ENCODE data around the gene MICU2. TPM values are rescaled to one million over a fixed set of nuclear protein-coding genes. Genes with fewer than 3 reads are reported as not detected.

MICU2 gene
- total RNA-seq, 2 experiments from 2014 or later: 33.0 to 35.0 TPM

DNA sequence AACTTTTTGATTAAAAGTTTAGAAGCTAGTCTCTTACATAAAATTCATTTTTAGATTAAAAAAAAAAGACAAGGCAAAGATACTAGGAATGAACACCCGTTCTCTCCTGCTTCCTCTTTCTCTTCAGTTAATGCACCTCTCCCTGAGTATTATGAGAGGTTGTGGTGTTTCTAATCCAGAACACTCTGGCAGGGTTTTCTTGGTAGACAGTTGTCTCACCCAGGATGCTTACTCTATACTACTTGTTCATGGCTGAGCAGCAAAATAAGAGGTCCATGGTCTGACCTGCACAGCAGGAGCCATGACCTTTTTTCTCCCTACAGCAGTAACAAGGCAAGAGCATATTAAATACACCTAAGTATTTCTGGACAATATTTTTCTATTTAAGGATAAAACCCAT is 62.0 kb downstream of the MICU2 start:
- H3K27ac Mint-ChIP-seq: no peak overlapping the region
- peaks cover 36% of the 10 kb centered on the region for H3K36me3 Mint-ChIP-seq
- H3K4me1 Mint-ChIP-seq: peaks cover 15% of the 10 kb centered on the region
- no peaks in the 10 kb centered on the region for H3K27me3 Mint-ChIP-seq
- no peak for DNase-seq
- H3K9me3 Mint-ChIP-seq: no peaks in the 10 kb centered on the region
- H3K4me3 Mint-ChIP-seq: no peak overlapping the region

DNA sequence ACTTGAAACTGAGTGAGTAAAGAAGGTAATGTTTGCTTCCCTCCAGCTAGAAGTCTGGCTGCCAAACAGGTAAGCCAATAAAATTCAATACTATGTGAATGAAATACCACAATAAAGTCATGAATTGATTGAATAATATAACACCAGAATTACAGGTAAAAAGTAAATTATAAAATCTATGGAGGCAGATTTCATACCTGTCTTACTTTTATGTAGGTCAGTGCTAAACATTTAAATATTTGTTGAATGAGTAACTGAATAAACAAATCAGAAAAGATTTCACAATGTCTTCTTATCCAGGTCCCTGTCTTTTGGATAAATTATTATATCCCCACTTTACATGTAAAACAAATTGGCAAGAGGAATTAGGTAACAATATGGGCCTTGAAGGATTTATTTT is 62.7 kb downstream of the MICU2 start:
- no peaks in the 10 kb centered on the region for H3K9me3 Mint-ChIP-seq
- H3K27me3 Mint-ChIP-seq: no peaks in the 10 kb centered on the region
- H3K4me3 Mint-ChIP-seq: no peak overlapping the region
- DNase-seq: no peak
- H3K4me1 Mint-ChIP-seq: peaks cover 14% of the 10 kb centered on the region
- H3K36me3 Mint-ChIP-seq: peaks cover 36% of the 10 kb centered on the region
- H3K27ac Mint-ChIP-seq: no peak overlapping the region

DNA sequence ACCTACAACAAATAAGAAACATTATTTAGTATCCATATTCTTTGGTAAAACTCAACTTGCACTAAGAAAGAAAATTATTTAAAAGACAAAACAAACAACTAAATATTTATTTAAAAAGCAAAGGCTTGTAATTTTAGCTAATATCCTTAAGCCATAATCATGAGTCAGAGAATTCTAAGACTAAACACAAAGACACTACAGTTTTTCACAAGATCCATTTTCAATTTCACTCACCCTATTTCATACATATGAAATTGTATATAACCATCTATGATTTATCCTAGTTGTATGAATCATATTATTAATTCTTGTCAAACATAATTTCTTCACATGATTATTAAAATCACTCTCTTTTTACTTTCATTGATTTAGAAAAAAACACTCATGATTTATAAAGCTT is 64.3 kb downstream of the MICU2 start:
- Mint-ChIP-seq H3K36me3 (peaks cover 26% of the 10 kb centered on the region), H3K4me1 (peaks cover 12% of the 10 kb centered on the region), H3K27ac (no peak overlapping the region), H3K4me3 (no peak overlapping the region), H3K27me3 (no peaks in the 10 kb centered on the region), H3K9me3 (no peaks in the 10 kb centered on the region)
- DNase-seq: no peak

DNA sequence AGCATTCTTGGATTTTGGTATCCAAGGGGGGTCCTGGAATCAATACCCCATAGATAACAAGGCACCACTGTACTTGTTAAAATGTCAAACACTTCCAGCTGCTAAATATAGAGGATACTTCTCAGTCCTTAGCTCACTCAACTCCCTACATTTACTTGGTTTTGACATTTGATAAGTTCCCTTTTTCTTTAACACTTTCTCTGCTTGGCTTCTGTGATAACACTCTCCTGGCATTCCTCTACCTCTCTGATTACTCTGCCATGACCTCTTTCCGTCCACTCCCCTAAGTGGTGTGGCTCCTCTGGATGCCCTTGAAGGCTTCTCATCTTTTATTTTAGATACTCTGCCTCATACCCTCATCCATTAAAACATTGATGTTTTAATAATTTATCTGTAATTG is 65.2 kb downstream of the MICU2 start:
- Mint-ChIP-seq H3K27me3 (no peaks in the 10 kb centered on the region), H3K9me3 (no peaks in the 10 kb centered on the region), H3K4me1 (peaks cover 7% of the 10 kb centered on the region), H3K27ac (no peak overlapping the region), H3K36me3 (peaks cover 21% of the 10 kb centered on the region), H3K4me3 (no peak overlapping the region)
- DNase-seq: no peak

DNA sequence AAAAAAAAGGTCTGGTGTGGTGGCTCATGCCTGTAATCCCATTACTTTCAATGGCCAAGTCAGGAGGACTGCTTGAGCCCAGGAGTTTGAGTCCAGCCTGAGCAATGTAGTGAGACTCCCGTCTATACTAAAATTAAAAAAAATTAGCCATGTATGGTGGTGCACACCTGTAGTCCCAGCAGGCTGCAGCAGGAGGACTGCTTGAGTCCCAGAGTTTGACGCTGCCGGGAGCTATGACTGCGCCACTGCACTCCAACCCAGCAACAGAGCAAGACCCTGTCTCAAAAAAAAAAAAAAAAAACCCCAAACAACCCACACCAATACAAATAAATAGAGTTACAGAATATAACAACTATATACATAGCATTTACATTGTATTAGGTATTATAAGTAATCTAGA is 65.7 kb downstream of the MICU2 start:
- H3K27me3 Mint-ChIP-seq: no peaks in the 10 kb centered on the region
- no peak overlapping the region for H3K4me3 Mint-ChIP-seq
- H3K9me3 Mint-ChIP-seq: no peaks in the 10 kb centered on the region
- H3K4me1 Mint-ChIP-seq: peaks cover 5% of the 10 kb centered on the region
- peaks cover 19% of the 10 kb centered on the region for H3K36me3 Mint-ChIP-seq
- H3K27ac Mint-ChIP-seq: no peak overlapping the region
- DNase-seq: no peak

DNA sequence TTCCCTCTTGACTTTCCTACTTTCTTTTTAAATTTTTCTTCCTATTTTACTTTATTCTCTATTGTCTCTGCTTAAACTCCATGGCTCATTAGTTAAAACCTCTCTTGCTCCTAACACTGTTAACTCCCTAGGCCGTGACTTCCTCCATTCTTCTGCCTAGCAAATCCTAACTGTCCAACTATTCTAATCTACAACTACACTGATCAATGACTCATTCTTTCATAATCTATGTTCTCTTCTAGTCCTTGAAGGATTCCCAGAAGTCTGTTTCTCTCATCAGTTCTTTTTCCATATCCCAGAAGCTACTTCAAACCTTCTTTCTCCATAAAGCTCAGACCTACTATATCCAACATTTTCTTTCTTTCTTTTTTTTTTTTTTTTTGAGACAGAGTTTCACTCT is 66.9 kb downstream of the MICU2 start:
- Mint-ChIP-seq H3K27me3 (no peaks in the 10 kb centered on the region), H3K4me3 (no peak overlapping the region), H3K27ac (no peak overlapping the region), H3K9me3 (no peaks in the 10 kb centered on the region), H3K4me1 (peaks cover 2% of the 10 kb centered on the region), H3K36me3 (peaks cover 26% of the 10 kb centered on the region)
- DNase-seq: no peak

DNA sequence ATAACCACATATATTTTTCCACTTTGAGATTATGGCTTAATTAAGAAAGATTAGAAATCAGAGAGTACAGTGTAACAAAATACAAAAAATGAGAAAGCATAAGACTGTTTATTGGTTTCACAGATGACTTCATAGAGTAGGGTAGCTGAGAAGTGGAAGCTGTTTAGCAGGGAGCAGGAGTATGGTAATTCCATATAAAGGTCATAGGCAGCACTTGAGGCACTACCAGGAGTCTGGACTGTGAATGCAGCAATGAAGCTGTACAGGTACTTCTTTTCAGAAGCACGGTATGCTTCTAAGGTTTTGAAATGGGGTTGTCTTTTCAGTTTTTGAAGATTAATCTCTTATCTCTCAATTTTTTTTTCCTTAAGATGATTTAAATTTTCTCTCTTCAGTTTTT is 69.2 kb downstream of the MICU2 start:
- H3K4me3 Mint-ChIP-seq: no peak overlapping the region

DNA sequence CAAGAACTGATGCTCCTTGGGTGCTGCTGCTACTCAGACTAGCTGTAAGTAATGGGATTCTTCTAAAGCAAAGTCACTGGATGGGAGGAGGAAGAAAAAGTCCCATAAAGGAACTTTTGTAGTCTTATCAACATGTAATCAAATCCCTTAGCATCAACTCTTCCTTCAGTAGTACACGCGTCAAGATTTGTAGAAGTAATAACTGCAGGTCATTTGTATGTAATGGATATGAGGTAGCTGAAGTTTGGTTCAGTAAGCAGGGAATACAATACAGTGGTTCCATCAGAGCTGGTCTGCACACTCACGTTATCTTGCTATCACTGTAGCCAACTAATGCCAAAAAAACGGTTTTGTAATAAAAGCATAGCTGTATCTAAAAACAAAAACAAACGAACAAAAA is 72.5 kb downstream of the MICU2 start:
- Mint-ChIP-seq H3K4me3 (no peak overlapping the region), H3K27ac (no peak overlapping the region), H3K4me1 (peaks cover 8% of the 10 kb centered on the region), H3K27me3 (no peaks in the 10 kb centered on the region), H3K9me3 (no peaks in the 10 kb centered on the region), H3K36me3 (peaks cover 15% of the 10 kb centered on the region)
- no peak for DNase-seq

More for the DNA sequence above, 69.2 kb downstream of the MICU2 start:
- no peaks in the 10 kb centered on the region for H3K27me3 Mint-ChIP-seq
- H3K36me3 Mint-ChIP-seq: peaks cover 32% of the 10 kb centered on the region
- H3K9me3 Mint-ChIP-seq: no peaks in the 10 kb centered on the region
- peaks cover 8% of the 10 kb centered on the region for H3K4me1 Mint-ChIP-seq
- DNase-seq: no peak
- no peak overlapping the region for H3K27ac Mint-ChIP-seq

DNA sequence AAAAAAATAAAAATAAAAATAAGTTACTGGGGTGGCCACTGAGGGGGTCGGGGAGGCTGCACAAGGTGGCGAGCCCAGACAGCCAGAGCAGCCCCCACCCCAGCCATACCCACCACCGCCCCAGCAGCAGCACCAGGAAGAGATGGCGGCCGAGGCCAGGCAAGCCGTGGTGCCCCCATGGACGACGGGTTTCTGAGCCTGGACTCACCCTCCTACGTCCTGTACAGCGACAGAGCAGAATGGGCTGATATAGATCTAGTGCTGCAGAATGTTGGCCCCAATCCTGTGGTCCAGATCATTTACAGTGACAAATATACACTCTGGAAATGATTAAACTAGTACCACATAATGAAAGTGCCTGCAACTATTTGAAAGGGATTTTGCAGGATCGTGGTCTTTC is 73.3 kb downstream of the MICU2 start:
- Mint-ChIP-seq H3K36me3 (peaks cover 15% of the 10 kb centered on the region), H3K4me1 (peaks cover 8% of the 10 kb centered on the region), H3K27me3 (no peaks in the 10 kb centered on the region), H3K27ac (no peak overlapping the region), H3K9me3 (no peaks in the 10 kb centered on the region), H3K4me3 (no peak overlapping the region)
- no peak for DNase-seq

DNA sequence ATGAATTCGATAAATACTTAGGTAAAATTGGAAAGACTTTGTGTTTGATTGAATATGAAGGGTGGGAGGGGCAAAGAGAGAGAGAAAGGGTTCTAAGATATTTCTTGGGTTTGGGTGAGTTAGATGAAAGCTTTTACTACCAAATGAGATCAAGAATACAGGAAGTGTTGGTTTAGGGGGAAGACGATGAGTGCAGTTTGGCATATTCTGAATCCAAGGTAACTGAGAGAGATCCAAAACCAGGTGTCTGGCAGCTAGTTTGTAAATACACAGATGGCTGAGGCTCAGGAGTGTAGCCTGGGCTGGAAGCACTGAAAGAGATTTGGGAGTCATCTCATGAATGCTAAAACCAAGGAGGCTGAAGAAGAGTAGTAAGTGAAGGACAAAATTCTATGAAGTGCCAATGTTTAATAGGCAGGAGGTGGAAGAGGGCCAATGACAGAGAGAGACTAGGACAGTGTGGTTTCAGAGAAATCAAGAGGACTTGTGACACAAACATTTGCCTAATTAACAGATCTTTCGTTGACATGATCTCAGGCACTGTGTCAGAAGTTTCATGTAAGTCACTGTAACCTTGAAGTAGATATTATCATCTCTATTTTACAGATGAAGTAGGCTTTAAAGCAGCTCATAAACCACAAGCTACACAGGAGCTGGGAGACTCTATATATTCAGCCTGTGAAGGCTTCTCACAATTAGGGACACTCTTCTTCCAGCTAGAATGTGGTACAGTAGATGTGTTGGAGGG is 74.7 kb downstream of the MICU2 start:
- H3K9me3 Mint-ChIP-seq: no peaks in the 10 kb centered on the region
- H3K36me3 Mint-ChIP-seq: peaks cover 15% of the 10 kb centered on the region
- no peak for DNase-seq
- H3K27ac Mint-ChIP-seq: no peak overlapping the region
- H3K4me1 Mint-ChIP-seq: peaks cover 8% of the 10 kb centered on the region
- no peaks in the 10 kb centered on the region for H3K27me3 Mint-ChIP-seq
- no peak overlapping the region for H3K4me3 Mint-ChIP-seq

DNA sequence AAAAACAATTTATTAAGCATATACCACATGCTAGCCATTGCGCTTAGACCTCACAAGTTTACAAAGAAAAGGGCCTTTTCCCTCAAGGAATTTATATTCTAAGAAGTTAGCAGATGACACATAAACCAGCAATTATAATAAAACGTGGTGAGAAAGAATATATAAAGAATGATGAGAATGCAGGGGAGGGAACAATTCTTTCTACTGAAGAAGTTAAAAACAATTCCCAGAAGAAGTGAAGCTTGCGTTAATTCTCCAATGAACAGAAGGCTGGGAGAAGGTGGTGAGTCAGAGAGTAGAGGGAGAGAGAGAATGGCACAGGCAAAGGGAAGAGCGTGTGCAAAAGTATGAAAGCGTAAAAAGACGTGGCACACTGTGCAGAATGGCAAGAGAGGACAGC is 75.4 kb downstream of the MICU2 start:
- peaks cover 18% of the 10 kb centered on the region for H3K36me3 Mint-ChIP-seq
- no peak overlapping the region for H3K4me3 Mint-ChIP-seq
- DNase-seq: no peak
- H3K27ac Mint-ChIP-seq: no peak overlapping the region
- H3K9me3 Mint-ChIP-seq: no peaks in the 10 kb centered on the region
- peaks cover 8% of the 10 kb centered on the region for H3K4me1 Mint-ChIP-seq
- no peaks in the 10 kb centered on the region for H3K27me3 Mint-ChIP-seq

DNA sequence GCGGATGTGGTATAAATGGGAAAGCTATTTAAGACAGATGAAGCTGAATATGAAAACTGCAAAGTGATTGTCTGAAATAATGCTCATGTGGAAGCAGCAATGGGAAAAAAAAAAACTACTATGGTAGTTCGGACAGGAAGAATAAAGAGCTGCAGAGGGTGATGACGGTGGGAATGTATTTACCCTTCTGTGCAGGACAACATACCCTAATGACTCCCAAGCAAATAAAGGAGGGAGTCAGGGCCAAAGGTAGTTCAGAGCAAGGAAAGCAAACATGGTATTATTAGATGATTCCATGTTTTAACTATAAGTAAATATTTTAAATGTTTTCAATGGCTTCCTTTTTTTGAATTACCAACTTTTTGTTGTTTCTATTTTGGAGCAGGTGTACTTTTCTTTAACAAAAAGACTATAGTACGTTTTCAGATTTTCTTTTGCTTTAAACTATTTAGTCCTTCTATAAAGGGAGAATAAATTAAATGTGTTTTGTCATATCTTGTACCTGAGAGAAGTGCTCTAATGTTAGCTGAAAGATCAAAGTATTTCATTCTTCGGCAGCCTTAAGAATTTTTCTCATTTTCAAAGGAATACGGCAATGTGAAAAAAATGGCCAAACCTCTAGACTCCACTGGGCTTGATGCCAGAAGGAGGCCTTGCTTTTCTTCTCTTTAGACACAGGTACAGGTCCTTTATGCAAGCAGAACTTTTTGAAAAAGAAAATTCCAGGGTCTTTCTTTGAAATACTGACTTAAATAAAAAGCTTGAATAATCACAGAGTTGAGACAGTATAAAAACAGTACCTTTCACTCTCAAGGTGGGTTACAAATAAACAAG is 77.0 kb downstream of the MICU2 start:
- no peaks in the 10 kb centered on the region for H3K9me3 Mint-ChIP-seq
- no peaks in the 10 kb centered on the region for H3K27me3 Mint-ChIP-seq
- H3K4me1 Mint-ChIP-seq: peaks cover 10% of the 10 kb centered on the region
- H3K4me3 Mint-ChIP-seq: no peak overlapping the region
- H3K27ac Mint-ChIP-seq: no peak overlapping the region
- no peak for DNase-seq
- H3K36me3 Mint-ChIP-seq: peaks cover 10% of the 10 kb centered on the region

DNA sequence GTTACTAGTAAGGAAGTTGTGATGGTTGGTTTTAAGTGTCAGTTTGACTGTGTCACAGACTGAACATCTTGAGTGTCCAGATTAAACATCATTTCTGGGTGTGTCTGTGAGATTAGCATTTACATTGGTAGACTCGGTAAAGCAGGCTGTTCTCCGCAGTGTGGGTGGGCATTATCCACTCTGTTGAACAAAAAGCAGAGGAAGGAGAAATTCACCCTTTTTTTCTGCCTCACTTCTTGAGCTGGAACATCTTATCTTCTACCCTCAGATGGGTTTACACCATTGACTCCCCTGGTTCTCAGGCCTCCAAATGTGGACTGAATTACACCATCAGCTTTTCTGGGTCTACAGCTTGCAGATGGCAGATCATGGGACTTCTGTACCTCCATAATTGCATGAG is 81.1 kb downstream of the MICU2 start:
- Mint-ChIP-seq H3K9me3 (no peaks in the 10 kb centered on the region), H3K36me3 (peaks cover 15% of the 10 kb centered on the region), H3K4me1 (peaks cover 3% of the 10 kb centered on the region), H3K27ac (no peak overlapping the region), H3K4me3 (no peak overlapping the region), H3K27me3 (no peaks in the 10 kb centered on the region)
- DNase-seq: no peak

DNA sequence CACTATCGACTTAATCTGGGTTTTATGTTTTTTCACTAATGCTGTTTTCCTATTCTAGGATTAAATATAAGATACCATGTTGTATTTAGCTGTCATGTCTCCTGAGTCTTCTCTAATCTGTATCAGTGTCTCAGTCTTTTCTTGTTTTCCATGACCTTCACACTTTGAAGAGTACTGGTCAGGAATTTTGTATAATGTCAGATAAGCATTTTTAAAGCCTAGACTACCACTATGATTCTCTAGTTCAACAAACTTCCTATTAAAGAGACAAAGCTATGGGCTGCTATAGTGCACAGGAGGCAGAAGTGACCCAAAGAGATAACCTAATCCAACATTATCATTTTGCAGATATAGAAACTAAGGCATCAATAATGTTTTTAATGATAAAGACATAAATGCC is 81.8 kb downstream of the MICU2 start:
- Mint-ChIP-seq H3K4me1 (peaks cover 3% of the 10 kb centered on the region), H3K27ac (no peak overlapping the region), H3K27me3 (no peaks in the 10 kb centered on the region), H3K4me3 (no peak overlapping the region), H3K36me3 (peaks cover 15% of the 10 kb centered on the region), H3K9me3 (no peaks in the 10 kb centered on the region)
- no peak for DNase-seq

DNA sequence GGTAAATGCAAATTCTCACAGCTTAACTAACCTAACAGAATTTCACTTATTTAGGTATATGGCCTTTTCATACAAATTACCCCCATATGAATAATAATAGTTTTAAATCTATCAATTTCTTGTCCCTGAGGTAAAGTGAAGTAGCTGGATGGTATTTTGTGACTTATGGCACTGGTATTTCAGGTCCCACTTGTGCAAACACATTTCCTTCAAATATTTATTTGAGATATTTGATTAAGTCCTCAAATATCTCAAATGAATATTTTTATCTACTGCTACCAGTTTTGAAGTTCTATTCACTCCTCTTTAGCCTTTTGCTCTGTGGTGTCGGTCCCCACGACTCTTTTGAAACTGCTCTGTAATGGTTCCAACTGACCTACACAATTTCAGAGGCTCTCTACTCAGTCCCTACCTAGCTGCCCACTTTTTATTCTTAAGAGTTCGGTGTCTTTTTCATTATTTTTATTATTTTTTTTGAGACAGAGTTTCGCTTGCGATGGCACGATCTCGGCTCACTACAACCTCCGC is 85.3 kb downstream of the MICU2 start:
- Mint-ChIP-seq H3K4me3 (no peak overlapping the region), H3K27ac (no peak overlapping the region), H3K4me1 (peaks cover 3% of the 10 kb centered on the region), H3K36me3 (peaks cover 10% of the 10 kb centered on the region), H3K27me3 (no peaks in the 10 kb centered on the region), H3K9me3 (no peaks in the 10 kb centered on the region)
- no peak for DNase-seq
